ENCODE data around the gene GLI2. TPM values are rescaled to one million over a fixed set of nuclear protein-coding genes. Genes with fewer than 3 reads are reported as not detected.

GLI2 gene
- total and polyA plus RNA-seq, 2 of the 8 experiments (the other 6 are each of a cell fraction or from before 2014, with no cell fraction given), result 18.4 to 46.9 TPM

- Histone ChIP-seq H3K4me3 (ENCODE audit: extremely low read depth in 1 of 4, insufficient read depth in 2 of 4, low read depth in 3 of 4, low read length in 4 of 4) (no peak overlapping the region), H3K36me3 (ENCODE audit: control insufficient read depth in 2 of 4, insufficient read depth in 4 of 4, low read length in 3 of 4) (no peaks in the 10 kb centered on the region), H4K5ac (ENCODE audit: insufficient read length, low read depth, low read length) (no peak overlapping the region), H3K56ac (replicated peaks; ENCODE audit: insufficient read length, low read depth, low read length) (no peak overlapping the region), H4K8ac (ENCODE audit: extremely low read depth, insufficient read depth, low read length) (peak overlapping the region; percentile 16; the same call in 1 of the 2 replicates), H3K4ac (replicated peaks; ENCODE audit: insufficient read length, low read depth, low read length) (no peak overlapping the region), H3K9me3 (ENCODE audit: insufficient read depth in 2 of 2, low read depth in 1 of 2, low read length in 1 of 2) (no peaks in the 10 kb centered on the region), H3K79me1 (ENCODE audit: low read depth, low read length) (peaks cover 57% of the 10 kb centered on the region), H3K27me3 (replicated peaks in 1 of 4; ENCODE audit: control insufficient read depth in 3 of 4, extremely low read depth in 1 of 4, insufficient read depth in 3 of 4, low read length in 3 of 4) (no peaks in the 10 kb centered on the region), H3K4me1 (replicated peaks in 1 of 4; ENCODE audit: control insufficient read depth in 3 of 4, insufficient read depth in 4 of 4, low read length in 3 of 4) (peaks cover 24 to 65% (median 47%) of the 10 kb centered on the region in 4 experiments), H3K23me2 (ENCODE audit: low read depth, low read length) (no peaks in the 10 kb centered on the region), H3K18ac (ENCODE audit: extremely low read depth, low read length) (0 out of 2 replicates have a peak overlapping the region, but pooled peaks have one; percentile 14), H4K20me1 (replicated peaks in 1 of 2; ENCODE audit: control insufficient read depth in 1 of 2, insufficient read depth in 2 of 2, low read length in 2 of 2) (peaks cover 28 to 48% of the 10 kb centered on the region in 2 experiments), H2AFZ (ENCODE audit: low read length) (no peak overlapping the region), H4K91ac (replicated peaks; ENCODE audit: insufficient read length, low read length) (no peak overlapping the region), H3K14ac (ENCODE audit: insufficient read length) (no peak overlapping the region), H3K9ac (replicated peaks in 1 of 4; ENCODE audit: extremely low read depth in 1 of 4, low read depth in 3 of 4, low read length in 3 of 4) (no peak overlapping the region), H3K27ac (ENCODE audit: low read depth, low read length) (no peak overlapping the region), H2BK15ac (ENCODE audit: low read length) (no peak overlapping the region), H2BK120ac (replicated peaks; ENCODE audit: low read depth, low read length) (no peak overlapping the region), H2BK20ac (ENCODE audit: low read length) (no peak overlapping the region), H3K4me2 (ENCODE audit: insufficient read depth in 1 of 2, low read depth in 2 of 2, low read length in 2 of 2) (no peak overlapping the region), H2BK5ac (ENCODE audit: low read depth, low read length) (peak overlapping the region; percentile 10; the same call in 1 of the 2 replicates), H2BK12ac (ENCODE audit: low read depth, low read length) (no peak overlapping the region), H2AK5ac (ENCODE audit: low read depth, low read length) (no peak overlapping the region), H3K79me2 (ENCODE audit: control insufficient read depth in 1 of 2, insufficient read depth in 2 of 2, low read length in 2 of 2) (peaks cover 17 to 100% of the 10 kb centered on the region in 2 experiments), H3K23ac (ENCODE audit: insufficient read length) (no peak overlapping the region)
- no peak for TF ChIP-seq CREB1 (IDR thresholded peaks at IDR 0.05)
- no peak for TF ChIP-seq HDAC2 (IDR thresholded peaks at IDR 0.05; ENCODE audit: borderline replicate concordance in 1 of 2, low read depth in 2 of 2, low read length in 2 of 2)
- TF ChIP-seq CEBPB (IDR thresholded peaks at IDR 0.05; ENCODE audit: low read depth, low read length), result no peak
- no peak for TF ChIP-seq BCL11A (IDR thresholded peaks at IDR 0.05; ENCODE audit: low read depth in 2 of 2, low read length in 2 of 2)
- CTCF ChIA-PET (ENCODE audit: partially characterized antibody), result interaction anchor here (0.7 to 1.7 kb wide), 5 partner anchors 9 to 316 kb away, joined by 3 to 6 read pairs (median 3); no protein-coding TSS in a partner anchor
- no peak for FAIRE-seq
- DNase-seq (ENCODE audit: low read depth in 1 of 2, low spot score in 2 of 2), result no peak
- 89% methylated on average over 8 of the region's 8 CpGs; no CpG with 5 or more reads in 1 of the 2 experiments for WGBS, 2 experiments (ENCODE audit: extremely low coverage in 1 of 2, insufficient coverage in 1 of 2, insufficient read length in 1 of 2, insufficient replicate concordance in 2 of 2, low coverage in 1 of 2, low lambda C conversion rate in 2 of 2, missing lambda C conversion rate in 1 of 2)
- POLR2A ChIA-PET (ENCODE audit: partially characterized antibody), result interaction anchor here (1.5 kb wide), 1 partner anchor 17 kb away, joined by 4 read pairs; no protein-coding TSS in a partner anchor
Measured at GRCh38 chr2:120761164-120761861, 25.6 kb downstream of the GLI2 start.

Data from H1 (cell line).